K562 (cell line): ENCODE data around the gene STT3A. TPM values are rescaled to one million over a fixed set of nuclear protein-coding genes. Genes with fewer than 3 reads are reported as not detected.
A peak's percentile ranks its signal among the peaks of the same experiment; 100 is the strongest.

Experiments used
- ARNT ChIP-seq, 2 experiments: fragments of 450-650 bp; IDR thresholded peaks; 2 replicates each; pipeline ENCODE4 v1.6.1; 2016; ENCODE audit warnings: mild to moderate bottlenecking in 1 of 2
- BRCA1 ChIP-seq, 2 experiments: fragments of 450-650 bp in 1 of 2; sonication (generic) in 1 of 2; formaldehyde crosslinking in 1 of 2; IDR thresholded peaks; 2 replicates each; pipeline versions ENCODE4 v1.5.0 to v1.6.1; 2017 to 2020; ENCODE audit warnings: mild to moderate bottlenecking in 1 of 2, missing genetic modification reagents in 1 of 2
- CBX8 ChIP-seq: fragments of 200-600 bp; sonication (generic); IDR thresholded peaks from 2 replicates; pipeline ENCODE4 v1.6.1; 2012; ENCODE audit warnings: borderline replicate concordance, mixed run types, low read depth, mild to moderate bottlenecking, moderate library complexity, mixed read lengths, low read length, control low read depth, inconsistent platforms; ENCODE audit not compliant: poor library complexity, severe bottlenecking; ENCODE audit errors: extremely low read depth
- CC2D1A ChIP-seq: fragments of 450-650 bp; IDR thresholded peaks from 2 replicates; pipeline ENCODE4 v1.6.1; 2017; ENCODE audit warnings: mild to moderate bottlenecking
- KAT7 ChIP-seq: sonication (generic); formaldehyde crosslinking; IDR thresholded peaks from 2 replicates; pipeline ENCODE4 v1.8.0; 2022; ENCODE audit warnings: missing genetic modification reagents, mild to moderate bottlenecking, borderline replicate concordance
- LEF1 ChIP-seq: fragments of 450-650 bp; IDR thresholded peaks from 2 replicates; pipeline ENCODE4 v1.6.1; 2016; ENCODE audit warnings: mild to moderate bottlenecking
- MECOM ChIP-seq: fragments of 250-450 bp; sonication (Bioruptor Pico); IDR thresholded peaks from 2 replicates; pipeline ENCODE4 v1.8.0; 2022; ENCODE audit warnings: inconsistent platforms
- NFYB ChIP-seq: IDR thresholded peaks from 2 replicates; pipeline ENCODE4 v1.6.1; 2011; ENCODE audit warnings: mild to moderate bottlenecking, moderate library complexity; ENCODE audit not compliant: insufficient read length; ENCODE audit errors: extremely low read depth
- PTTG1 ChIP-seq: fragments of 450-650 bp; IDR thresholded peaks from 2 replicates; pipeline ENCODE4 v1.6.1; 2016; ENCODE audit warnings: low read depth, mild to moderate bottlenecking, missing genetic modification characterization, missing compliant biosample characterization
- SAP30 ChIP-seq: fragments of 200-600 bp; sonication (generic); IDR thresholded peaks from 2 replicates; pipeline ENCODE4 v1.6.1; 2012; ENCODE audit warnings: borderline replicate concordance, low read depth, mild to moderate bottlenecking, moderate library complexity, low read length, control low read depth, inconsistent platforms; ENCODE audit not compliant: insufficient read depth, poor library complexity, severe bottlenecking
- SIRT6 ChIP-seq: IDR thresholded peaks from one replicate; pipeline ENCODE4 v1.6.1; 2012; ENCODE audit warnings: low read depth, mild to moderate bottlenecking, control low read depth, inconsistent platforms, low read length, moderate library complexity
- SRSF7 ChIP-seq: fragments of 200-400 bp; formaldehyde crosslinking; optimal IDR thresholded peaks from 2 replicates; pipeline ENCODE3; 2017; ENCODE audit warnings: mild to moderate bottlenecking, low read depth, low read length
- TARDBP ChIP-seq: fragments of 450-650 bp; IDR thresholded peaks from 2 replicates; pipeline ENCODE4 v1.6.1; 2016
- USF2 ChIP-seq: sonication (generic); formaldehyde crosslinking; IDR thresholded peaks from 2 replicates; pipeline ENCODE4 v1.5.0; 2020; ENCODE audit warnings: missing genetic modification reagents
- ZNF12 ChIP-seq: sonication (generic); formaldehyde crosslinking; IDR thresholded peaks from 2 replicates; pipeline ENCODE4 v1.4.0; 2020; ENCODE audit warnings: mild to moderate bottlenecking, missing genetic modification reagents
- ZNF175 ChIP-seq: fragments of 200-800 bp; sonication (Bioruptor generic); IDR thresholded peaks from 2 replicates; pipeline ENCODE4 v1.6.1; 2016; ENCODE audit warnings: low read depth, mild to moderate bottlenecking, missing genetic modification characterization, missing compliant biosample characterization
- ZNF239 ChIP-seq: fragments of 250-450 bp; sonication (Bioruptor Pico); IDR thresholded peaks from 2 replicates; pipeline ENCODE4 v1.4.0; 2020; ENCODE audit warnings: mild to moderate bottlenecking
- ZNF253 ChIP-seq: fragments of 250-450 bp; sonication (Bioruptor Pico); conservative IDR thresholded peaks from 2 replicates; pipeline ENCODE4 v1.6.1; 2021; ENCODE audit warnings: mild to moderate bottlenecking
- ZNF280B ChIP-seq: fragments of 250-450 bp; sonication (Bioruptor Pico); IDR thresholded peaks from 2 replicates; pipeline ENCODE4 v1.5.1; 2021; ENCODE audit warnings: mild to moderate bottlenecking
- ZNF699 ChIP-seq: fragments of 250-450 bp; sonication (Bioruptor Pico); IDR thresholded peaks from 2 replicates; pipeline ENCODE4 v1.8.0; 2021; ENCODE audit warnings: mild to moderate bottlenecking, moderate library complexity; ENCODE audit not compliant: insufficient replicate concordance
- polyA plus RNA-seq, 8 experiments: library from polyadenylated mRNA; depleted of rRNA in 4 of 8; stranded (reverse) in 5 of 8; unstranded in 3 of 8; fragments of >200 nt; fragmentation: Nextera tagmentation in 2 of 8; fragmentation: Illumina TruSeq in 1 of 8; extraction: Ambion mirVana in 2 of 8; extraction: Trizol in 1 of 8; gene quantifications; 2 replicates each; pipeline versions ENCODE4 v1.2.1 to v1.2.3, GENCODE V29; 2011 to 2014; ENCODE audit warnings: inconsistent platforms in 1 of 8, missing spikeins in 1 of 8
- total RNA-seq, 7 experiments: library from RNA; depleted of rRNA in 6 of 7; stranded (reverse); fragments of >200 nt in 6 of 7; fragmentation: Illumina TruSeq in 2 of 7; extraction: Trizol in 2 of 7; gene quantifications; 2 replicates each; pipeline versions ENCODE4 v1.2.1 to v1.2.3, GENCODE V29; 2011 to 2021; ENCODE audit warnings: low replicate concordance in 1 of 7
- TF ChIP-seq, protein P1 (sequence below): fragments of 450-650 bp; IDR thresholded peaks from 2 replicates; pipeline ENCODE4 v1.6.1; 2017; ENCODE audit warnings: antibody characterized with exemption

STT3A gene
- total and polyA plus RNA-seq, 9 of the 15 experiments (the other 6 are each of a cell fraction or from before 2014, with no cell fraction given) = 70.7 to 330 (median 192) TPM

GRCh38 chr11:125552927-125553326 is 39.7 kb upstream of the STT3A start (continued):
- no peak for TF ChIP-seq ZNF699 (CRISPR knock-in tag)
- peak; percentile 99 for TF ChIP-seq CC2D1A
- TF ChIP-seq ZNF239 (CRISPR knock-in tag) = peak; percentile 40; the same call in 1 of the 2 replicates
- no peak for TF ChIP-seq CBX8
- TF ChIP-seq, protein P1, sequence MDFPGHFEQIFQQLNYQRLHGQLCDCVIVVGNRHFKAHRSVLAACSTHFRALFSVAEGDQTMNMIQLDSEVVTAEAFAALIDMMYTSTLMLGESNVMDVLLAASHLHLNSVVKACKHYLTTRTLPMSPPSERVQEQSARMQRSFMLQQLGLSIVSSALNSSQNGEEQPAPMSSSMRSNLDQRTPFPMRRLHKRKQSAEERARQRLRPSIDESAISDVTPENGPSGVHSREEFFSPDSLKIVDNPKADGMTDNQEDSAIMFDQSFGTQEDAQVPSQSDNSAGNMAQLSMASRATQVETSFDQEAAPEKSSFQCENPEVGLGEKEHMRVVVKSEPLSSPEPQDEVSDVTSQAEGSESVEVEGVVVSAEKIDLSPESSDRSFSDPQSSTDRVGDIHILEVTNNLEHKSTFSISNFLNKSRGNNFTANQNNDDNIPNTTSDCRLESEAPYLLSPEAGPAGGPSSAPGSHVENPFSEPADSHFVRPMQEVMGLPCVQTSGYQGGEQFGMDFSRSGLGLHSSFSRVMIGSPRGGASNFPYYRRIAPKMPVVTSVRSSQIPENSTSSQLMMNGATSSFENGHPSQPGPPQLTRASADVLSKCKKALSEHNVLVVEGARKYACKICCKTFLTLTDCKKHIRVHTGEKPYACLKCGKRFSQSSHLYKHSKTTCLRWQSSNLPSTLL = no peak
- TF ChIP-seq SAP30 = no peak
- TF ChIP-seq USF2 (CRISPR knock-in tag) = no peak
- TF ChIP-seq ZNF12 (CRISPR knock-in tag) = no peak
- TF ChIP-seq BRCA1 (IDR thresholded peaks at IDR 0.05) = no peak
- TF ChIP-seq BRCA1 (CRISPR knock-in tag; IDR thresholded peaks at IDR 0.05) = no peak
- TF ChIP-seq KAT7 (CRISPR knock-in tag) = no peak
- TF ChIP-seq LEF1 = peak; percentile 93
- no peak for TF ChIP-seq ZNF253 (CRISPR knock-in tag)
- no peak; the same call in 1 of the 2 replicates for TF ChIP-seq TARDBP
- no peak for TF ChIP-seq ZNF175 (CRISPR knock-in tag)
- TF ChIP-seq NFYB = no peak
- peak; percentile 87 to 94 for TF ChIP-seq ARNT (IDR thresholded peaks at IDR 0.05)
- TF ChIP-seq PTTG1 (tag) = no peak
- TF ChIP-seq SRSF7 = no peak
- no peak for TF ChIP-seq ZNF280B
- TF ChIP-seq MECOM = 0 out of 2 replicates have a peak, but pooled peaks have one; percentile 20
- no peak for TF ChIP-seq SIRT6
